Activated CD4-positive, alpha-beta memory T cell treated with anti-CD3 and anti-CD28 coated beads, Interleukin-2, amount 10 ng/mL, durations not matched to agents 7 days and 5 days (primary cell): ENCODE measurements around the gene CYP1B1. TPM values are rescaled to one million over a fixed set of nuclear protein-coding genes. Genes with fewer than 3 reads are reported as not detected.

ENCODE experiments used
- CTCF ChIA-PET: fragments of 350-600 bp; sonication (Branson Sonifier 250); formaldehyde crosslinking; loops from one replicate; lab custom pipeline; 2021; ENCODE audit warnings: antibody characterized with exemption, inconsistent platforms; lab: Charles Lee
- POLR2A ChIA-PET: fragments of 350-600 bp; sonication (Branson Sonifier 250); formaldehyde crosslinking; loops from one replicate; lab custom pipeline; 2021; ENCODE audit warnings: antibody characterized with exemption; lab: Charles Lee
- DNase-seq: peaks from one replicate; pipeline ENCODE4 v3.0.0-alpha.2; 2020
- H3K27ac Mint-ChIP-seq: one replicate; pipeline ENCODE4 v1.8.0; 2021; ENCODE audit warnings: mild to moderate bottlenecking, mixed read lengths
- H3K27me3 Mint-ChIP-seq: one replicate; pipeline ENCODE4 v1.8.0; 2021; ENCODE audit warnings: mixed read lengths
- H3K36me3 Mint-ChIP-seq: one replicate; pipeline ENCODE4 v1.8.0; 2021; ENCODE audit warnings: low read depth, mixed read lengths
- H3K4me1 Mint-ChIP-seq: one replicate; pipeline ENCODE4 v1.8.0; 2021; ENCODE audit warnings: mixed read lengths
- H3K4me3 Mint-ChIP-seq: one replicate; pipeline ENCODE4 v1.8.0; 2021; ENCODE audit warnings: mild to moderate bottlenecking, mixed read lengths
- H3K9me3 Mint-ChIP-seq: one replicate; pipeline ENCODE4 v1.8.0; 2021; ENCODE audit warnings: mixed read lengths
- total RNA-seq, 2 experiments: library from RNA; stranded (reverse); gene quantifications; one replicate each; pipeline ENCODE4 v1.2.3, GENCODE V29; 2021

The CYP1B1 gene
- total RNA-seq, 2 experiments from 2014 or later, result 17.1 to 19.4 TPM

GRCh38 chr2:38066421-38067115 is 9.4 kb downstream of the CYP1B1 start:
- Mint-ChIP-seq H3K36me3 (peaks cover 13% of the 10 kb centered on the region), H3K4me3 (no peak overlapping the region), H3K9me3 (no peaks in the 10 kb centered on the region), H3K4me1 (peaks cover 5% of the 10 kb centered on the region), H3K27ac (no peak overlapping the region), H3K27me3 (peaks cover 9% of the 10 kb centered on the region)
- ChIA-PET POLR2A (no interaction called here), CTCF (interaction anchor here (1.5 kb wide), 1 partner anchor 10 kb away, joined by 7 read pairs; the partner anchor contains the start of gene CYP1B1)
- DNase-seq, result no peak

- peaks cover 2% of the 10 kb centered on the region for H3K4me1 Mint-ChIP-seq
- H3K27me3 Mint-ChIP-seq, result peaks cover 6% of the 10 kb centered on the region
- no peak overlapping the region for H3K27ac Mint-ChIP-seq
- peaks cover 10% of the 10 kb centered on the region for H3K36me3 Mint-ChIP-seq
- H3K4me3 Mint-ChIP-seq, result no peak overlapping the region
- POLR2A ChIA-PET, result no interaction called here
- no peaks in the 10 kb centered on the region for H3K9me3 Mint-ChIP-seq
- CTCF ChIA-PET, result interaction anchor here (1.5 kb wide), 1 partner anchor 11 kb away, joined by 7 read pairs; the partner anchor contains the start of gene CYP1B1
- DNase-seq, result no peak
These were observed 10.3 kb downstream of the CYP1B1 start for GRCh38 chr2:38065502-38066135.

GRCh38 chr2:38064801-38065501 is 11.0 kb downstream of the CYP1B1 start:
- Mint-ChIP-seq H3K4me1 (peaks cover 2% of the 10 kb centered on the region), H3K9me3 (no peaks in the 10 kb centered on the region), H3K4me3 (no peak overlapping the region), H3K27ac (no peak overlapping the region), H3K27me3 (peaks cover 4% of the 10 kb centered on the region), H3K36me3 (peaks cover 5% of the 10 kb centered on the region)
- ChIA-PET POLR2A (no interaction called here), CTCF (interaction anchor here (1.5 kb wide), 1 partner anchor 12 kb away, joined by 7 read pairs; the partner anchor contains the start of gene CYP1B1)
- DNase-seq, result no peak

- H3K36me3 Mint-ChIP-seq, result peaks cover 2% of the 10 kb centered on the region
- H3K27me3 Mint-ChIP-seq, result peaks cover 6% of the 10 kb centered on the region
- H3K4me3 Mint-ChIP-seq, result no peak overlapping the region
- ChIA-PET POLR2A (interaction anchor here (0.7 to 1.2 kb wide), 2 partner anchors 9 to 748 kb away, joined by 3 read pairs; no protein-coding TSS in a partner anchor), CTCF (interaction anchor here (1.3 kb wide), 1 partner anchor 8 kb away, joined by 3 read pairs; no protein-coding TSS in a partner anchor)
- DNase-seq, result no peak
- H3K27ac Mint-ChIP-seq, result no peak overlapping the region
- no peaks in the 10 kb centered on the region for H3K9me3 Mint-ChIP-seq
- H3K4me1 Mint-ChIP-seq, result no peaks in the 10 kb centered on the region
These were observed 15.5 kb downstream of the CYP1B1 start for GRCh38 chr2:38060236-38061018.

DNA sequence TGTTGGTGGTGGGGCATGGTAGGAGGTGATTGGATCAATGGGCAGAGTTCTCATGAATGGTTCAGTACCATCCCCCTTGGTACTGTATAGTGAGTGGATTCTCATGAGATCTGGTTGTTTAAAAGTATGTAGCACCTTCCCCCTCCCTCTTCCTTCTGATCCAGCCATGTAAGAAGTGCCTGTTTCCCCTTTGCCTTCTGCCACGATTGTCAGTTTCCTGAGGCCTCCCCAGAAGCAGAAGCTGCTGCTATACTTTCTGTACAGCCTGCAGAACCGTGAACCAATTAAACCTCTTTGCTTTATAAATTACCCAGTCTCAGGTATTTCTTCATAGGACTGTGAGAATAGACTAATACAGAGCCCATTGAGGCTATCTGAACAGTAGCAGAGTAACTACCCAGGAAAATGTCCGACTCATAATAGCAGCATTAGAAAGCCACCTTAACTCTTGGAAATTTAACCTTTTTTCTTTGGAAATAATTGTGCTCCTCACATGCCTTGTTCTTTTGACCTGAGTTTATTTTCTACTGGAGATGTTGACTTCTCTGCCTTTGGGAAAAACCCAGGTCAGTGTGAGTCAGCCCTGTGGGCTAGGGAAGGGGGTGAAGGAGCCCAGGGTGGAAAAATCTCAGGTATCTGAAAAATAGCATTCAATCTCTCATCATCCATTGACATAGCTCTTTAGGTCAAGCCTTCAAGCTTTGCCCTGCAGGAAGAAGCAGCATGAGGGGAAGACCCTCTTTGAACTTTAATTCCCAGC is 18.1 kb downstream of the CYP1B1 start:
- H3K4me3 Mint-ChIP-seq, result no peak overlapping the region
- no peaks in the 10 kb centered on the region for H3K4me1 Mint-ChIP-seq
- no peak overlapping the region for H3K27ac Mint-ChIP-seq
- no peak for DNase-seq
- no peaks in the 10 kb centered on the region for H3K9me3 Mint-ChIP-seq
- ChIA-PET POLR2A (no interaction called here), CTCF (interaction anchor here (1.1 kb wide), 1 partner anchor 20 kb away, joined by 3 read pairs; no protein-coding TSS in a partner anchor)
- H3K27me3 Mint-ChIP-seq, result peaks cover 15% of the 10 kb centered on the region
- peaks cover 2% of the 10 kb centered on the region for H3K36me3 Mint-ChIP-seq

- Mint-ChIP-seq H3K36me3 (no peaks in the 10 kb centered on the region), H3K4me3 (no peak overlapping the region), H3K27me3 (peaks cover 24% of the 10 kb centered on the region), H3K4me1 (no peaks in the 10 kb centered on the region), H3K9me3 (no peaks in the 10 kb centered on the region), H3K27ac (no peak overlapping the region)
- POLR2A ChIA-PET, result no interaction called here
- no peak for DNase-seq
- CTCF ChIA-PET, result no interaction called here
These were observed 19.7 kb downstream of the CYP1B1 start for GRCh38 chr2:38056216-38056615.

- peaks cover 22% of the 10 kb centered on the region for H3K27me3 Mint-ChIP-seq
- H3K36me3 Mint-ChIP-seq, result no peaks in the 10 kb centered on the region
- H3K27ac Mint-ChIP-seq, result no peak overlapping the region
- H3K9me3 Mint-ChIP-seq, result no peaks in the 10 kb centered on the region
- CTCF ChIA-PET, result no interaction called here
- no peak overlapping the region for H3K4me3 Mint-ChIP-seq
- DNase-seq, result no peak
- POLR2A ChIA-PET, result no interaction called here
- H3K4me1 Mint-ChIP-seq, result no peaks in the 10 kb centered on the region
These were observed 30.1 kb downstream of the CYP1B1 start for GRCh38 chr2:38045811-38046210.

GRCh38 chr2:38039121-38039910 is 36.6 kb downstream of the CYP1B1 start:
- no peak overlapping the region for H3K27ac Mint-ChIP-seq
- ChIA-PET CTCF (no interaction called here), POLR2A (no interaction called here)
- no peaks in the 10 kb centered on the region for H3K36me3 Mint-ChIP-seq
- H3K4me3 Mint-ChIP-seq, result no peak overlapping the region
- peaks cover 24% of the 10 kb centered on the region for H3K4me1 Mint-ChIP-seq
- peaks cover 37% of the 10 kb centered on the region for H3K27me3 Mint-ChIP-seq
- DNase-seq, result no peak
- no peaks in the 10 kb centered on the region for H3K9me3 Mint-ChIP-seq

- Mint-ChIP-seq H3K27ac (no peak overlapping the region), H3K9me3 (no peaks in the 10 kb centered on the region), H3K4me1 (peaks cover 24% of the 10 kb centered on the region), H3K36me3 (no peaks in the 10 kb centered on the region), H3K27me3 (peaks cover 39% of the 10 kb centered on the region), H3K4me3 (peak overlapping the region; percentile 67)
- DNase-seq, result no peak
- ChIA-PET POLR2A (interaction anchor here (3.1 kb wide), 1 partner anchor 38 kb away, joined by 14 read pairs; the partner anchor contains the start of gene CYP1B1), CTCF (interaction anchor here (1.0 to 1.9 kb wide), 4 partner anchors 11 to 469 kb away, joined by 3 to 5 read pairs (median 4); no protein-coding TSS in a partner anchor)
These were observed 37.3 kb downstream of the CYP1B1 start for GRCh38 chr2:38038682-38039081.

- peak overlapping the region; percentile 67 for H3K4me3 Mint-ChIP-seq
- peaks cover 36% of the 10 kb centered on the region for H3K27me3 Mint-ChIP-seq
- H3K27ac Mint-ChIP-seq, result peak overlapping the region; percentile 71
- H3K9me3 Mint-ChIP-seq, result no peaks in the 10 kb centered on the region
- POLR2A ChIA-PET, result interaction anchor here (1.2 to 3.1 kb wide), 2 partner anchors 12 to 38 kb away, joined by 3 to 14 read pairs; partner anchors contain the start of gene CYP1B1
- CTCF ChIA-PET, result interaction anchor here (0.6 to 1.9 kb wide), 7 partner anchors 11 to 470 kb away, joined by 3 to 8 read pairs (median 3); partner anchors contain the start of gene CYP1B1
- no peaks in the 10 kb centered on the region for H3K36me3 Mint-ChIP-seq
- peak; percentile 50 for DNase-seq
- peaks cover 24% of the 10 kb centered on the region for H3K4me1 Mint-ChIP-seq
These were observed 38.0 kb downstream of the CYP1B1 start for GRCh38 chr2:38037757-38038621.
